Lung microvascular endothelial cell (primary cell): ENCODE measurements around the gene TTC39B. TPM values are rescaled to one million over a fixed set of nuclear protein-coding genes. Genes with fewer than 3 reads are reported as not detected.
"Not testable (repeated sequence)": the region's sequence is repeated elsewhere in the genome, so short reads cannot be mapped to it uniquely, and the experiment has no call there.

Experiments
- DNase-seq, 2 donors: peaks; one replicate each; pipeline versions ENCODE4 v3.0.0 to v3.0.0-alpha.2; 2010; ENCODE audit warnings: low read depth in 2 of 2
- total RNA-seq: library from RNA; depleted of rRNA; stranded (reverse); fragments of >200 nt; gene quantifications from 2 replicates; pipeline ENCODE4 v1.2.1, GENCODE V29; 2014

Gene TTC39B
- total RNA-seq, 1 donor from 2014 or later = 1.8 TPM

GRCh38 chr9:15268782-15269181, 38.2 kb downstream of the TTC39B start:
- DNase-seq = no peak

GRCh38 chr9:15268317-15268716, 38.7 kb downstream of the TTC39B start:
- no peak for DNase-seq

GRCh38 chr9:15264918-15265317, 42.1 kb downstream of the TTC39B start:
- DNase-seq = no peak

- no peak for DNase-seq
Observed at GRCh38 chr9:15262581-15262980, 44.4 kb downstream of the TTC39B start.

- DNase-seq = no peak
Observed at GRCh38 chr9:15256426-15256825, 50.6 kb downstream of the TTC39B start.

- DNase-seq = no peak
Observed at GRCh38 chr9:15253786-15254185, 53.2 kb downstream of the TTC39B start.

- DNase-seq = peak in 1 of 2 donors; percentile 64
Observed at GRCh38 chr9:15253197-15253596, 53.8 kb downstream of the TTC39B start.

GRCh38 chr9:15249981-15250380, 57.0 kb downstream of the TTC39B start:
- no peak for DNase-seq

- peak; percentile 68 to 85 for DNase-seq
Observed at GRCh38 chr9:15249042-15249818, 57.8 kb downstream of the TTC39B start.

- no peak for DNase-seq
Observed at GRCh38 chr9:15248621-15249020, 58.4 kb downstream of the TTC39B start.

GRCh38 chr9:15248081-15248480, 58.9 kb downstream of the TTC39B start:
- DNase-seq = no peak

- peak; percentile 49 to 73 for DNase-seq
Observed at GRCh38 chr9:15246708-15247107, 60.3 kb downstream of the TTC39B start.

- DNase-seq = no peak
Observed at GRCh38 chr9:15246243-15246642, 60.8 kb downstream of the TTC39B start.

- no peak for DNase-seq
Observed at GRCh38 chr9:15244001-15244441, 63.0 kb downstream of the TTC39B start.

- no peak for DNase-seq
Observed at GRCh38 chr9:15243081-15243480, 63.9 kb downstream of the TTC39B start.

GRCh38 chr9:15240927-15241326, 66.1 kb downstream of the TTC39B start:
- DNase-seq = no peak

GRCh38 chr9:15239816-15240215, 67.2 kb downstream of the TTC39B start:
- DNase-seq = no peak

GRCh38 chr9:15238646-15239045, 68.4 kb downstream of the TTC39B start:
- DNase-seq = no peak

GRCh38 chr9:15235658-15236057, 71.4 kb downstream of the TTC39B start:
- no peak for DNase-seq

- DNase-seq = not testable (repeated sequence)
Observed at GRCh38 chr9:15233941-15234490, 73.0 kb downstream of the TTC39B start.

GRCh38 chr9:15232706-15233280, 74.2 kb downstream of the TTC39B start:
- not testable (repeated sequence) for DNase-seq

- DNase-seq = peak; percentile 65 to 71
Observed at GRCh38 chr9:15231788-15232635, 75.0 kb downstream of the TTC39B start.
